ENCODE measurements around the gene ARHGAP24.
A peak's percentile ranks its signal among the peaks of the same experiment; 100 is the strongest.

ARHGAP24 gene

GRCh38 chr4:85745939-85746338, 271.0 kb downstream of the ARHGAP24 start:
- in situ Hi-C loops (cut with MboI; ENCODE audit: low sequenced_read_pairs, unreplicated experiment) = no loop called here
- TF ChIP-seq CTCF (IDR thresholded peaks at IDR 0.05; ENCODE audit: borderline replicate concordance, control extremely low read depth, extremely low read depth, insufficient read depth, missing control alignments) = no peak
- DNase-seq (ENCODE audit: low spot score) = no peak

- peak; percentile 59 for DNase-seq (ENCODE audit: low spot score)
- in situ Hi-C loops (cut with MboI; ENCODE audit: low sequenced_read_pairs, unreplicated experiment) = no loop called here
- TF ChIP-seq CTCF (IDR thresholded peaks at IDR 0.05; ENCODE audit: borderline replicate concordance, control extremely low read depth, extremely low read depth, insufficient read depth, missing control alignments) = peak; percentile 81
These were observed 273.0 kb downstream of the ARHGAP24 start for GRCh38 chr4:85747882-85748491.

- no peak for DNase-seq (ENCODE audit: low spot score)
- in situ Hi-C loops (cut with MboI; ENCODE audit: low sequenced_read_pairs, unreplicated experiment) = no loop called here
These were observed 273.7 kb downstream of the ARHGAP24 start for GRCh38 chr4:85748654-85749053.

GRCh38 chr4:85751866-85752265, 276.9 kb downstream of the ARHGAP24 start:
- no peak for TF ChIP-seq CTCF (IDR thresholded peaks at IDR 0.05; ENCODE audit: borderline replicate concordance, control extremely low read depth, extremely low read depth, insufficient read depth, missing control alignments)
- in situ Hi-C loops (cut with MboI; ENCODE audit: low sequenced_read_pairs, unreplicated experiment) = loop anchor here (10.0 kb wide), 1 partner anchor 597 kb away; no protein-coding TSS in a partner anchor
- DNase-seq (ENCODE audit: low spot score) = no peak

More at GRCh38 chr4:85748654-85749053, 273.7 kb downstream of the ARHGAP24 start:
- TF ChIP-seq CTCF (IDR thresholded peaks at IDR 0.05; ENCODE audit: borderline replicate concordance, control extremely low read depth, extremely low read depth, insufficient read depth, missing control alignments) = no peak

DNA sequence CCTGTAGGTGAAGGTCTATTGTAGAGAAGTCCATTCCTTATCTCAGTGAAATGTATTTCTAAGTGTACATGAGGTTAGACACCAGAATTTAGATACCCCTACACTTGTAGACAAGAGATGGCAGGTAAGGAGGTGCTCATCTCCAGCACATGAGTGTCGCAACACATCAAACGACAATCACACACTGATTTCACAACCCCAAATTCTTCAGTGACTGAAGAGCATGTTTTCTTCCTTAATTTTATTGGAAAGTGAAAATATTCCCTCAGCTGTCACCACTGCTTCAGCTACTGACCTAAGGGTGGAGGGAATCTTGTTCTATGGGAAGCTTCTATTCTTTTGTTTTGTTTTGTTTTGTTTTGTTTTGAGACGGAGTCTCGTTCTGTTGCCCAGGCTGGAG, 280.3 kb downstream of the ARHGAP24 start:
- TF ChIP-seq CTCF (IDR thresholded peaks at IDR 0.05; ENCODE audit: borderline replicate concordance, control extremely low read depth, extremely low read depth, insufficient read depth, missing control alignments) = no peak
- in situ Hi-C loops (cut with MboI; ENCODE audit: low sequenced_read_pairs, unreplicated experiment) = loop anchor here (10.0 kb wide), 1 partner anchor 600 kb away; no protein-coding TSS in a partner anchor
- no peak for DNase-seq (ENCODE audit: low spot score)

DNA sequence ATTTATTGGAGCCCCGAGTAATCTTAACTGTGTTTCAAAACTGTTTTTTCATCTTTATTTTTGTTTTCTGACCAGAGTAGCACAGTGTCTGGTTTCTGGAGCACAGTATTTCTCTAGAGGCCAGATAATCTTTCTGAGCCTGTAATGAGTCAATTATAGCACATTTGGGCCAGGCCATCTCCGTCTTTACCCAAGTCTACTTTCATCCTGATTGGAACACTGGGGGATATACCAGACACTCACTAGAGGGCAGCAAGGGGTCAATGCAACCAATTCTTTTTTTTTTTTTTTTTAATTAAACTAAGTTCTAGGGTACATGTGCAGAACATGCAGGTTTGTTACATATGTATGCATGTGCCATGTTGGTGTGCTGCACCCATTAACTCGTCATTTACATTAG, 282.0 kb downstream of the ARHGAP24 start:
- DNase-seq (ENCODE audit: low spot score) = peak; percentile 17
- in situ Hi-C loops (cut with MboI; ENCODE audit: low sequenced_read_pairs, unreplicated experiment) = loop anchor here (10.0 kb wide), 1 partner anchor 602 kb away; no protein-coding TSS in a partner anchor
- peak; percentile 34 for TF ChIP-seq CTCF (IDR thresholded peaks at IDR 0.05; ENCODE audit: borderline replicate concordance, control extremely low read depth, extremely low read depth, insufficient read depth, missing control alignments)

Measured in GM13976 (cell line).